Esophagus squamous epithelium (tissue), 5 donors: ENCODE data around the gene FAM241A. TPM values are rescaled to one million over a fixed set of nuclear protein-coding genes. Genes with fewer than 3 reads are reported as not detected.

Source experiments
- DNase-seq: peaks from one replicate; lab custom pipeline; 2025; lab: John Stamatoyannopoulos, UW
- H3K27ac ChIP-seq, 4 donors: fragments of 200-600 bp; sonication (generic); one replicate each; pipeline ENCODE4 v1.5.1; 2016 to 2019; ENCODE audit warnings: mild to moderate bottlenecking in 1 of 4
- H3K27me3 ChIP-seq, 4 donors: fragments of 200-600 bp; sonication (generic); 1 replicate in 3 of 4; 2 replicates in 1 of 4; pipeline versions ENCODE4 v1.5.1 to v1.6.0; 2017 to 2021; ENCODE audit warnings: antibody characterized with exemption in 1 of 4
- H3K36me3 ChIP-seq, 3 donors: fragments of 200-600 bp; sonication (generic); one replicate each; pipeline ENCODE4 v1.5.1; 2016 to 2019
- H3K4me1 ChIP-seq, 3 donors: fragments of 200-600 bp; sonication (generic); one replicate each; pipeline ENCODE4 v1.5.1; 2017 to 2019
- H3K4me3 ChIP-seq, 4 donors: fragments of 200-600 bp; sonication (generic); 1 replicate in 3 of 4; 2 replicates in 1 of 4; pipeline ENCODE4 v1.5.1; 2016 to 2019; ENCODE audit warnings: mild to moderate bottlenecking in 2 of 4, moderate library complexity in 1 of 4
- H3K9me3 ChIP-seq, 3 donors: fragments of 200-600 bp; sonication (generic); one replicate each; pipeline ENCODE4 v1.5.1; 2016 to 2019
- POLR2A ChIP-seq, 4 donors: fragments of 450-650 bp; IDR thresholded peaks; one replicate each; pipeline ENCODE4 v1.6.1; 2017; ENCODE audit warnings: antibody characterized with exemption in 4 of 4, mild to moderate bottlenecking in 4 of 4, moderate library complexity in 3 of 4
- WGBS, 2 donors: methylation state at CpG; one replicate each; pipeline ENCODE4 v1.1.5; 2018; 5-methylcytosine and 5-hydroxymethylcytosine counted together
- intact Hi-C: fragments of 100-400 bp; cut with DNase I; formaldehyde crosslinking; loops from one replicate; pipeline ENCODE4 v1.15.0; 2022
- total RNA-seq, 4 donors: library from RNA; depleted of rRNA; stranded (reverse); fragments of >200 nt; gene quantifications; one replicate each; pipeline ENCODE4 v1.1.0, GENCODE V29; 2016
- TF ChIP-seq, protein P1 (sequence below), 6 experiments: fragments of 450-650 bp in 4 of 6; fragments of 200-600 bp in 2 of 6; sonication (generic) in 2 of 6; IDR thresholded peaks; one replicate each; pipeline ENCODE4 v1.5.1; 2016 to 2019; ENCODE audit warnings: antibody characterized with exemption in 6 of 6, mild to moderate bottlenecking in 4 of 6, moderate library complexity in 4 of 6
- donor health status: DM: yes; HTN: yes; CAD: no.

The FAM241A gene
- total RNA-seq, 4 donors from 2014 or later: 1.3 to 4.7 (median 4.0) TPM

DNA sequence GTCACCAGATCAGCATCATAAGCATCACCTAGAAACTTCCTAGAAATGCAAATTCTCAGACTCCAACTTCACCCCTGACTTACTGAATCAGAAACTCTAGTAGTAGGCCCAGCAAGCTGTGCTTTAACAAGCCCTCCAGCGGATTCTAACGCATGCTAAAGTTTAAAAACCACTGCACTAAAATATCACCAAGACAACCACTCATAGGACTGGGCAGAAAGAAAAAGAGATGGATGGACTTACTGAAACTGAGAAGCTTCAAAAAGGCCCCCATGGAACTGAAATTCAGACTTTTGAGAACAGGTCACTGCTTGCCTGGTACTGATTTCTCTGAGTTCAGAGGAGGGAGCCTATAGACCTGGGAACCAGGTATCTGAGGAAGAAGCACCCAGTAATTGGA lies 40.1 kb downstream of the FAM241A start:
- Histone ChIP-seq H3K36me3 (no peaks in the 10 kb centered on the region), H3K4me3 (no peak overlapping the region), H3K9me3 (no peaks in the 10 kb centered on the region), H3K27me3 (no peaks in the 10 kb centered on the region), H3K27ac (no peak overlapping the region), H3K4me1 (no peaks in the 10 kb centered on the region)
- 76% methylated on average over 2 of the region's 2 CpGs; no CpG with 5 or more reads in 1 of the 2 donors for WGBS, 2 donors
- intact Hi-C loops: no loop called here
- TF ChIP-seq, protein P1, sequence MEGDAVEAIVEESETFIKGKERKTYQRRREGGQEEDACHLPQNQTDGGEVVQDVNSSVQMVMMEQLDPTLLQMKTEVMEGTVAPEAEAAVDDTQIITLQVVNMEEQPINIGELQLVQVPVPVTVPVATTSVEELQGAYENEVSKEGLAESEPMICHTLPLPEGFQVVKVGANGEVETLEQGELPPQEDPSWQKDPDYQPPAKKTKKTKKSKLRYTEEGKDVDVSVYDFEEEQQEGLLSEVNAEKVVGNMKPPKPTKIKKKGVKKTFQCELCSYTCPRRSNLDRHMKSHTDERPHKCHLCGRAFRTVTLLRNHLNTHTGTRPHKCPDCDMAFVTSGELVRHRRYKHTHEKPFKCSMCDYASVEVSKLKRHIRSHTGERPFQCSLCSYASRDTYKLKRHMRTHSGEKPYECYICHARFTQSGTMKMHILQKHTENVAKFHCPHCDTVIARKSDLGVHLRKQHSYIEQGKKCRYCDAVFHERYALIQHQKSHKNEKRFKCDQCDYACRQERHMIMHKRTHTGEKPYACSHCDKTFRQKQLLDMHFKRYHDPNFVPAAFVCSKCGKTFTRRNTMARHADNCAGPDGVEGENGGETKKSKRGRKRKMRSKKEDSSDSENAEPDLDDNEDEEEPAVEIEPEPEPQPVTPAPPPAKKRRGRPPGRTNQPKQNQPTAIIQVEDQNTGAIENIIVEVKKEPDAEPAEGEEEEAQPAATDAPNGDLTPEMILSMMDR (IDR thresholded peaks at IDR 0.05): no peak
- TF ChIP-seq POLR2A (IDR thresholded peaks at IDR 0.05): no peak
- DNase-seq: no peak

DNA sequence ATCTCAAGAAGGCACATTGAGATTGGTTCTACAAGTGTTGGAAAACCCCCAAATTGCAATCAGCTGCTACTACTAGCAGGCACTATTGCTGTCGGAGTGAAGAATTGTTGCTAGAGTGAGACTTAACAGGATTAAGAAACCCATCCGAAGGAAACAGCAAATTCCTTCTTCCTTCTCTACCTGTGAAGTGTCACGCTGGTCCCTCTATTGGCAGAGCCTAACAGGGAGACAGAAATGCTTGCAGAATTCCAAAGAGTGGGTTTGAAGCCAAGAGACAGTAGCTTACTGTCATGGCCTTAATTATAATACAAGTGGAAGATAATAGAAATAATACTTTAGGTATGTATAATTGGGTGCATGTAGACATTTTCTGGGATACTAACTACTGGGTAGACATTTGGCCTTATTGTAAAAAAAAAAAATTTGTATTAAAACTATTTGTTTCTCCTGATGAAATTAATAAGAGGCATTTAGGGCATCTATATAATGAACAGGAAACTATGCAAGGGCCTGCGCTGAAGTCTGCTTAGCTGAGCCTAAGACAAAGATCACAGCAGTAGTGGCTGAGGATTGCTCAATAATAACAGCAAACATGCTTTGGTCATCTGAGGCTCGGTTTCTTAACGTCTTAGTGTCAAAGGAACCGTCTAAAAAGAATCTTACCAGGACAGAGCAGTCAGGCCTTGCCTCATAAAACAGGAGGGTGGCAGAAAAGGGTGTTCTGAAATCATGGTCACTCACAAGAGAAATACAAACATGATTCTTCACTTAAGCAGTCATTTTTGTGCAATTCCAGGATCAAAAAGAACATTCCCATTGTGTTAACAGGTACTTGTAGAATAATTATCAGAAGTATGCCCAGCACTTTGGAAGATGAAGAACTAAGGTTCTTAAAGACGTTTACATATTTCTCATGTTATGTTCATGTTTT lies 40.8 kb downstream of the FAM241A start:
- Histone ChIP-seq H3K27me3 (no peaks in the 10 kb centered on the region), H3K9me3 (no peaks in the 10 kb centered on the region), H3K4me1 (no peaks in the 10 kb centered on the region), H3K27ac (no peak overlapping the region), H3K4me3 (no peak overlapping the region), H3K36me3 (peaks cover 0 to 5% (median 0%) of the 10 kb centered on the region in 3 donors)
- intact Hi-C loops: no loop called here
- WGBS, 2 donors: 68 to 76% methylated on average over 8 of the region's 8 CpGs
- TF ChIP-seq, protein P1 (IDR thresholded peaks at IDR 0.05): no peak
- no peak for TF ChIP-seq POLR2A (IDR thresholded peaks at IDR 0.05)
- no peak for DNase-seq

DNA sequence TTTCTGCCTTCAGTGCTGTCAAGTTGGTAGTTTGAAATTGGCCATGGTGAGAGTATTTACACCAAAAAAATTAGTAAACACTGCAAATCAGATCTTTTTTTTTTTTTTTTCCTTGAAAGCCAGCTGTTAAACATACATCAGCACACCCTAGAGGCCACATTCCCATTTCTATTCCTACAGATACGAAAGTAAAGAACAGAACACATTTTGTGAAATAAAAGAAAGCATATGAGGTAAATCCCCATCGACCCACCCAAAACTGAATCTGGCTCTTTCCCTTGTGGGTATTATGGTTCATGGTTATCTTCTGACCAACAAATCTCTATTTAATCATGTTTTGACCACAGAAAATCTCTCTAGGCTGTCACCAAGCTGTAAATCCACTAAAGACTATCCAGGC lies 44.5 kb downstream of the FAM241A start:
- no peaks in the 10 kb centered on the region for H3K9me3 ChIP-seq
- 51 to 58% methylated on average over 2 of the region's 2 CpGs for WGBS, 2 donors
- peaks cover 0 to 6% (median 0%) of the 10 kb centered on the region in 3 donors for H3K36me3 ChIP-seq
- H3K27ac ChIP-seq: no peak overlapping the region
- no peaks in the 10 kb centered on the region for H3K4me1 ChIP-seq
- no peaks in the 10 kb centered on the region for H3K27me3 ChIP-seq
- no peak overlapping the region for H3K4me3 ChIP-seq
- intact Hi-C loops: no loop called here
- no peak for TF ChIP-seq POLR2A (IDR thresholded peaks at IDR 0.05)
- TF ChIP-seq, protein P1 (IDR thresholded peaks at IDR 0.05): peak in 1 of 6 experiments; percentile 15
- no peak for DNase-seq

DNA sequence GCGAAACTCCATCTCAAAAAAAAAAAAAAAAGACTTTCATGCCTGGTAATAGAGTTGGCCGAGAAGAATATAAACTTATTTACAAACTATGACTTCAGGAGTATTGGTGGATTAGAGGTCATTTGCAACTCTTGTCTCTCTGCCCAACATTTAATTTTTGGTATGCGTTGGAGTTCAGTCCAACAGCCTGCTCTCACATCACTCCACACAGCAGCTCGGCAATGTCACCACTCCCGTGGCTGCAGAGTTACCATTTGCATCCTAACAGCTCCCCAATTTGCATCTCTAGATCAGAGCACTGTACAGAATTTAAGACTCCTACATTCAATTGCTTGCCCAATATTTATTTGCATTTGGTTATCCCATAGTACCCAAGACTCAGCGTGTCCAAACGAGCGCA lies 45.4 kb downstream of the FAM241A start:
- Histone ChIP-seq H3K27ac (no peak overlapping the region), H3K4me3 (no peak overlapping the region), H3K9me3 (no peaks in the 10 kb centered on the region), H3K36me3 (peaks cover 0 to 6% (median 0%) of the 10 kb centered on the region in 3 donors), H3K4me1 (no peaks in the 10 kb centered on the region), H3K27me3 (no peaks in the 10 kb centered on the region)
- TF ChIP-seq POLR2A (IDR thresholded peaks at IDR 0.05): no peak
- TF ChIP-seq, protein P1 (IDR thresholded peaks at IDR 0.05): no peak
- 87 to 90% methylated on average over 8 of the region's 8 CpGs for WGBS, 2 donors
- DNase-seq: no peak
- intact Hi-C loops: no loop called here

DNA sequence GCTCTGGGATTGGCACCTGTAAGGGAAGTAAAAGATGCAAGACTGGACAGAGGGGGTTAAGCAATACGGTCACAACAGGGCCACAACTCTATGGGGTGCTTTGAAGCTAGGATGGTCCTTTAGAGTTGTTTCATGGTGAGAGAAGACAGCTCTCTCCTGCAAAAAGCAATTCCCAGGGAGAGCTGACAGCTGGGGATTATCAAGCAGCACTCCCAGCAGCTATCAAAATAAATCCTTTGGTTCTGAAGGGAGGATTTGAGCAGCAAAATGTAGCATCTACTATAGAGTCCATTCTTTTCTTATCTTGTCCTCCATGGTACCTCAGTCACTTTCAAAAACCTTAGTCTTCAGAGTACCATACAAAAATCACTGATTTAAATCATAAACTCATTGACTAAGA lies 51.2 kb downstream of the FAM241A start:
- WGBS, 2 donors: 56 to 67% methylated on average over 1 of the region's 1 CpG
- no peak overlapping the region for H3K27ac ChIP-seq
- no peak for TF ChIP-seq POLR2A (IDR thresholded peaks at IDR 0.05)
- H3K4me1 ChIP-seq: no peaks in the 10 kb centered on the region
- no peaks in the 10 kb centered on the region for H3K9me3 ChIP-seq
- DNase-seq: no peak
- H3K36me3 ChIP-seq: no peaks in the 10 kb centered on the region
- H3K27me3 ChIP-seq: no peaks in the 10 kb centered on the region
- intact Hi-C loops: no loop called here
- H3K4me3 ChIP-seq: no peak overlapping the region
